Esophagus (tissue), 2 donors: ENCODE measurements around the gene ERFE. TPM values are rescaled to one million over a fixed set of nuclear protein-coding genes. Genes with fewer than 3 reads are reported as not detected.

Experiments
- H3K27ac ChIP-seq, 2 donors: one replicate each; pipeline ENCODE4 v1.5.1; 2013; ENCODE audit warnings: low read depth in 2 of 2, mild to moderate bottlenecking in 2 of 2, inconsistent platforms in 1 of 2, low read length in 1 of 2, moderate library complexity in 1 of 2
- H3K27me3 ChIP-seq, 2 donors: one replicate each; pipeline ENCODE4 v1.6.1; 2013; ENCODE audit warnings: low read length in 2 of 2, control low read depth in 1 of 2, mild to moderate bottlenecking in 1 of 2; ENCODE audit not compliant: insufficient read depth in 2 of 2, control insufficient read depth in 1 of 2
- H3K36me3 ChIP-seq, 2 donors: one replicate each; pipeline ENCODE4 v1.6.1; 2013; ENCODE audit warnings: low read length in 1 of 2; ENCODE audit not compliant: control insufficient read depth in 2 of 2, insufficient read depth in 2 of 2
- H3K4me1 ChIP-seq, 2 donors: one replicate each; pipeline ENCODE4 v1.6.1; 2013; ENCODE audit warnings: low read length in 1 of 2; ENCODE audit not compliant: control insufficient read depth in 2 of 2, insufficient read depth in 2 of 2
- H3K4me3 ChIP-seq, 2 donors: one replicate each; pipeline ENCODE4 v1.5.1; 2013; ENCODE audit warnings: low read length in 2 of 2, mild to moderate bottlenecking in 2 of 2, low read depth in 1 of 2, moderate library complexity in 1 of 2
- H3K9me3 ChIP-seq, 2 donors: one replicate each; pipeline ENCODE4 v1.6.1; 2013; ENCODE audit warnings: mild to moderate bottlenecking in 2 of 2, low read depth in 1 of 2, low read length in 1 of 2, moderate library complexity in 1 of 2; ENCODE audit not compliant: control insufficient read depth in 2 of 2, insufficient read depth in 1 of 2
- WGBS, 2 donors: extraction: QIAGEN DNeasy Blood & Tissue Kit; methylation state at CpG; one replicate each; pipeline ENCODE4 v1.1.7; 2013; 5-methylcytosine and 5-hydroxymethylcytosine counted together
- polyA plus RNA-seq, 2 donors: library from polyadenylated mRNA; stranded (reverse); fragments of 200-250 nt; gene quantifications; one replicate each; pipeline ENCODE4 v1.2.3, GENCODE V29; 2013
- donor health status: healthy with polysubstance abuse.
- donor health status: Bipolar disorder and iron deficiency.

ERFE gene
- polyA plus RNA-seq, 2 donors, result 0.06 to 0.38 TPM

DNA sequence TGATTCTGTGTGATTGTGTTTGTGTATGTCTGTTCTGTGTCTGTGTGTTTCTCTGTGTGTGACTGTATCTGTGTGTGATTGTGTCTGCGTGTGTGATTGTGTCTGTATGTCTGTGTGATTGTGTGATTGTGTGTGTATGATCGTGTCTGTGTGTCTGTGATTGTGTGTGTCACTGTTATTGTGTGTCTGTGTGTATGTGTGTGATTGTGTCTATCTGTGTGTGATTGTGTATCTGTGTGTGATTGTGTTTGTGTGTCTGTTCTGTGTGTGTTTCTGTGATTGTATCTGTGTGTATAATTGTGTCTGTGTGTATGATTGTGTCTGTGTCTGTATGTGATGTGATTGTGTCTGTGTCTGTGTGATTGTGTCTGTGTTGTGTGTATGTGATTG lies 32.0 kb upstream of the ERFE start:
- no peaks in the 10 kb centered on the region for H3K36me3 ChIP-seq
- no peak overlapping the region for H3K4me3 ChIP-seq
- peaks cover 0 to 7% of the 10 kb centered on the region in 2 donors for H3K4me1 ChIP-seq
- no peaks in the 10 kb centered on the region for H3K27me3 ChIP-seq
- no peak overlapping the region for H3K27ac ChIP-seq
- 78 to 81% methylated on average over 2 of the region's 2 CpGs for WGBS, 2 donors
- H3K9me3 ChIP-seq, result no peaks in the 10 kb centered on the region

DNA sequence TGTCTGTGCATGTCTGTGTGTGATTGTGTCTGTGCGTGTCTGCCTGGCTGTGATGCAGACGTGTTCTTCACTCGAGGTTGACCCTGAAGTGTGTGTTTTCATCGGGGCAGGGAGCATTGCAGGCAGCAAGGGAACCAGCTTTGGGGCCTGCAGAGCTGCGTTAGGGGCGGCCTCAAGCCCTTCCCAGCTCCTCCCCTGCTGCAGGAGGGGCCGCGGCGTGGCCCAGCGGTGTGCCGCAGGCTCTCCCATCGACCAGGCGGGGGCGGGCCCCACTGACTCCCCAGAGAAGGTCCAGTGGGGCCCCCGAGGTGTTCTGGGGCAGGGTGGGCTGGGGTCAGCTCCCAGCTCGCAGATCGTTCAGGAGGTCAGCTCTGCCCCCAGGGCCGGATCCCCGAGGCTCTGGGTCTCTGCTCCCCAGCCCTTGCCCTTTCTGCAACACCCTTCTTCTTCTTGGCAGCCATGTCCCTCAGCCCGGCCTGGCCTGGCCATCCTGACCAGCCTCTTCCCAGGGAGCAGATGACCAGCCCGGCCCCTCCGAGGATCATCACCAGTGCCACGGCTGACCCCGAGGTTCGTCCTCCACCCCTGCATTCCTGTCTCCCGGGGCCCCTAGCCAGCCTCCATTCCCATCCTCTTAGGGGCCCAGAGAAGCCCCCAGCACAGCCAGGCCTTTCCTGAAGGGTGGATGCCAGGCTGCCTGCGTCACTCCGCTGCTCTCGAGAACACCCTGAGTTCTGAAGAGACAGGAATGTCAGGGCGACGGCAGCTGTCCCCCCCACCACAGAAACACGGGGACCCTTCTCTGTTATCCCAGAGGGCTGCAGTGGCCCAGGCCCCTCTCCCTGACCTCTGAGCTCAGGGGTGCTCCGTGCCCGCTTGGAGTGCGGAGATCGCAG lies 31.4 kb upstream of the ERFE start:
- Histone ChIP-seq H3K9me3 (no peaks in the 10 kb centered on the region), H3K4me1 (peaks cover 0 to 7% of the 10 kb centered on the region in 2 donors), H3K27ac (no peak overlapping the region), H3K27me3 (no peaks in the 10 kb centered on the region), H3K36me3 (no peaks in the 10 kb centered on the region), H3K4me3 (no peak overlapping the region)
- WGBS, 2 donors, result 48 to 50% methylated on average over 33 to 36 of the region's 36 CpGs

- WGBS, 2 donors, result 86% methylated on average over 22 of the region's 22 CpGs
- Histone ChIP-seq H3K36me3 (no peaks in the 10 kb centered on the region), H3K9me3 (no peaks in the 10 kb centered on the region), H3K27ac (no peak overlapping the region), H3K4me3 (no peak overlapping the region), H3K4me1 (peaks cover 0 to 7% of the 10 kb centered on the region in 2 donors), H3K27me3 (no peaks in the 10 kb centered on the region)
Observed at GRCh38 chr2:238128061-238128440, 30.7 kb upstream of the ERFE start.

- no peaks in the 10 kb centered on the region for H3K9me3 ChIP-seq
- no peaks in the 10 kb centered on the region for H3K36me3 ChIP-seq
- peaks cover 0 to 7% of the 10 kb centered on the region in 2 donors for H3K4me1 ChIP-seq
- no peaks in the 10 kb centered on the region for H3K27me3 ChIP-seq
- H3K4me3 ChIP-seq, result no peak overlapping the region
- no peak overlapping the region for H3K27ac ChIP-seq
- 70% methylated on average over 30 of the region's 30 CpGs for WGBS, 2 donors
Observed at GRCh38 chr2:238128534-238129001, 30.2 kb upstream of the ERFE start.

- Histone ChIP-seq H3K9me3 (no peaks in the 10 kb centered on the region), H3K4me1 (peaks cover 0 to 6% of the 10 kb centered on the region in 2 donors), H3K27me3 (no peaks in the 10 kb centered on the region), H3K27ac (no peak overlapping the region), H3K4me3 (no peak overlapping the region), H3K36me3 (no peaks in the 10 kb centered on the region)
- WGBS, 2 donors, result 85 to 87% methylated on average over 22 of the region's 22 CpGs
Observed at GRCh38 chr2:238129166-238130010, 29.4 kb upstream of the ERFE start.

DNA sequence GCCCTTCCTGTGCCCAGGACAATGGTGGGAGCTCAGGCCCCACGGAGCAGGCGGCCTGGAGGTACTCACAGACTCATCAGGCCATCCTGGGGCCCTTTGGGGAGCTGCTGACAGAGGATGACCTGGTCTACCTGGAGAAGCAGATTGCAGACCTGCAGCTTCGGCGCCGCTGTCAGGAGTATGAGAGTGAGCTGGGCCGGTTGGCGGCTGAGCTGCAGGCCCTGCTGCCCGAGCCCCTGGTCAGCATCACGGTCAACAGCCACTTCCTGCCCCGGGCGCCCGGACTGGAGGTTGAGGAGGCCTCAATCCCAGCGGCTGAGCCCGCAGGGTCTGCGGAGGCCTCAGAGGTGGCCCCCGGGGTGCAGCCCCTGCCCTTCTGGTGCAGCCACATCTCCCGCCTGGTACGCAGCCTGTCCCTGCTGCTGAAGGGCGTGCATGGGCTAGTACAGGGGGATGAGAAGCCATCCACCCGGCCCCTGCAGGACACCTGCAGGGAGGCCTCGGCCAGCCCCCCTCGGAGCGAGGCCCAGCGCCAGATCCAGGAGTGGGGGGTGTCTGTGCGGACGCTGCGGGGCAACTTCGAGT lies 28.6 kb upstream of the ERFE start:
- H3K27ac ChIP-seq, result no peak overlapping the region
- no peaks in the 10 kb centered on the region for H3K36me3 ChIP-seq
- 86 to 94% methylated on average over 28 of the region's 28 CpGs for WGBS, 2 donors
- H3K27me3 ChIP-seq, result no peaks in the 10 kb centered on the region
- H3K4me1 ChIP-seq, result peaks cover 0 to 6% of the 10 kb centered on the region in 2 donors
- H3K4me3 ChIP-seq, result no peak overlapping the region
- no peaks in the 10 kb centered on the region for H3K9me3 ChIP-seq

GRCh38 chr2:238130696-238131628 lies 27.8 kb upstream of the ERFE start:
- Histone ChIP-seq H3K27me3 (no peaks in the 10 kb centered on the region), H3K27ac (no peak overlapping the region), H3K9me3 (no peaks in the 10 kb centered on the region), H3K4me3 (no peak overlapping the region), H3K36me3 (no peaks in the 10 kb centered on the region), H3K4me1 (peaks cover 0 to 6% of the 10 kb centered on the region in 2 donors)
- 91% methylated on average over 65 to 68 of the region's 68 CpGs for WGBS, 2 donors

- Histone ChIP-seq H3K9me3 (no peaks in the 10 kb centered on the region), H3K4me3 (no peak overlapping the region), H3K4me1 (peaks cover 0 to 6% of the 10 kb centered on the region in 2 donors), H3K36me3 (no peaks in the 10 kb centered on the region), H3K27ac (no peak overlapping the region), H3K27me3 (no peaks in the 10 kb centered on the region)
- 88 to 91% methylated on average over 13 to 14 of the region's 14 CpGs for WGBS, 2 donors
Observed at GRCh38 chr2:238131761-238132462, 26.9 kb upstream of the ERFE start.
